RWPE2 (cell line): ENCODE measurements around the gene SUSD2.
A peak's percentile ranks its signal among the peaks of the same experiment; 100 is the strongest.

Experiments used
- ATAC-seq: fragments of 200-7000 bp; cut with Tn5 transposase; 3 replicates; pipeline ENCODE4 v1.9.1; 2021; ENCODE audit warnings: low read depth
- DNase-seq: peaks from one replicate; pipeline ENCODE4 v3.0.0-alpha.2; 2020; ENCODE audit warnings: low spot score
- H3K27ac ChIP-seq: fragments of 450-650 bp; 2 replicates; pipeline ENCODE4 v1.5.1; 2017; ENCODE audit warnings: mild to moderate bottlenecking; ENCODE audit not compliant: poor library complexity, severe bottlenecking
- H3K27me3 ChIP-seq: fragments of 250-450 bp; sonication (Bioruptor Pico); 2 replicates; pipeline ENCODE4 v1.5.1; 2021; ENCODE audit warnings: mild to moderate bottlenecking, moderate library complexity; ENCODE audit not compliant: insufficient read depth, poor library complexity, severe bottlenecking
- H3K36me3 ChIP-seq: fragments of 250-450 bp; sonication (Bioruptor Pico); 2 replicates; pipeline ENCODE4 v1.5.1; 2020; ENCODE audit warnings: low read depth, mild to moderate bottlenecking, moderate library complexity
- H3K4me1 ChIP-seq: fragments of 250-450 bp; sonication (Bioruptor Pico); 2 replicates; pipeline ENCODE4 v1.5.1; 2021; ENCODE audit warnings: mild to moderate bottlenecking, moderate library complexity; ENCODE audit not compliant: insufficient read depth, poor library complexity, severe bottlenecking
- H3K4me3 ChIP-seq: fragments of 250-450 bp; sonication (Bioruptor Pico); 2 replicates; pipeline ENCODE4 v1.5.1; 2021; ENCODE audit warnings: mild to moderate bottlenecking, moderate library complexity; ENCODE audit not compliant: severe bottlenecking
- H3K9me3 ChIP-seq: fragments of 250-450 bp; sonication (Bioruptor Pico); 2 replicates; pipeline ENCODE4 v1.5.1; 2021; ENCODE audit warnings: mild to moderate bottlenecking, moderate library complexity; ENCODE audit not compliant: severe bottlenecking
- TF ChIP-seq, protein P1 (sequence below): fragments of 450-650 bp; IDR thresholded peaks from one replicate; pipeline ENCODE4 v1.5.1; 2017; ENCODE audit warnings: mild to moderate bottlenecking, moderate library complexity; ENCODE audit not compliant: poor library complexity, severe bottlenecking

Gene SUSD2

DNA sequence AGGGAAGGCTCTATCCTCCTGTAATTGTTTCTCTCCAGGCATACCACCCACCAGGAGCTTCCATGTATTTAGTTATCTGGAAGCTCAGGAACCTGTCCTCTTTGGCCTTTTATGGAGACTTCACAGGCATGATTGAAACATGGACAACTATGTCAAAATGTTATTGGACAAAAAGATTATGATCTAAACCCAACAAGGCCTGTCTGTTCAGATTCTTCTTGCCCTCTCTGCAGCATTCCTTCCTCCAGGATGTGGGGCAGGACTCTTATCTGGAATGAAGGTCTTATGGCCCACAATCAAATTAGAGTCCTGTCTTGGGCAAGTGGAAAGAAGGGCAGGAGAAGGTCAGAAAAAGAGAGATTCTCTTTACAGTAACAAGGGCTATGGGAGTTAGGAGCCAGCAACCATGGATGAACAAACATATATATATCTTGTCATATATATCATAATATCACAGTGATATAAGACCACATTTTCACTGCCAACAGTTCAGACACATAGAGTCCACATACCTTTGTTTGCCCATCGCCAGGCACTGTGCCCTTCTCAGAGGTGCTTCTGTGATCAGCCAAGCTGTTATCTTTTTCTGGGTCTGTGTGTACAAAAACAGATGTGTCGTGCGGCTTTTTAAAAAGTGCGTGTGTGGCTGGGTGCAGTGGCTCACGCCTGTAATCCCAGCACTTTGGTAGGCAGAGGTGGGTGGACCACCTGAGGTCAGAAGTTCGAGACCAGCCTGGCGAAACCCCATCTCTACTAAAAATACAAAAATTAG, 42.5 kb upstream of the SUSD2 start:
- TF ChIP-seq, protein P1, sequence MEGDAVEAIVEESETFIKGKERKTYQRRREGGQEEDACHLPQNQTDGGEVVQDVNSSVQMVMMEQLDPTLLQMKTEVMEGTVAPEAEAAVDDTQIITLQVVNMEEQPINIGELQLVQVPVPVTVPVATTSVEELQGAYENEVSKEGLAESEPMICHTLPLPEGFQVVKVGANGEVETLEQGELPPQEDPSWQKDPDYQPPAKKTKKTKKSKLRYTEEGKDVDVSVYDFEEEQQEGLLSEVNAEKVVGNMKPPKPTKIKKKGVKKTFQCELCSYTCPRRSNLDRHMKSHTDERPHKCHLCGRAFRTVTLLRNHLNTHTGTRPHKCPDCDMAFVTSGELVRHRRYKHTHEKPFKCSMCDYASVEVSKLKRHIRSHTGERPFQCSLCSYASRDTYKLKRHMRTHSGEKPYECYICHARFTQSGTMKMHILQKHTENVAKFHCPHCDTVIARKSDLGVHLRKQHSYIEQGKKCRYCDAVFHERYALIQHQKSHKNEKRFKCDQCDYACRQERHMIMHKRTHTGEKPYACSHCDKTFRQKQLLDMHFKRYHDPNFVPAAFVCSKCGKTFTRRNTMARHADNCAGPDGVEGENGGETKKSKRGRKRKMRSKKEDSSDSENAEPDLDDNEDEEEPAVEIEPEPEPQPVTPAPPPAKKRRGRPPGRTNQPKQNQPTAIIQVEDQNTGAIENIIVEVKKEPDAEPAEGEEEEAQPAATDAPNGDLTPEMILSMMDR, result no peak
- no peaks in the 10 kb centered on the region for H3K27me3 ChIP-seq

DNA sequence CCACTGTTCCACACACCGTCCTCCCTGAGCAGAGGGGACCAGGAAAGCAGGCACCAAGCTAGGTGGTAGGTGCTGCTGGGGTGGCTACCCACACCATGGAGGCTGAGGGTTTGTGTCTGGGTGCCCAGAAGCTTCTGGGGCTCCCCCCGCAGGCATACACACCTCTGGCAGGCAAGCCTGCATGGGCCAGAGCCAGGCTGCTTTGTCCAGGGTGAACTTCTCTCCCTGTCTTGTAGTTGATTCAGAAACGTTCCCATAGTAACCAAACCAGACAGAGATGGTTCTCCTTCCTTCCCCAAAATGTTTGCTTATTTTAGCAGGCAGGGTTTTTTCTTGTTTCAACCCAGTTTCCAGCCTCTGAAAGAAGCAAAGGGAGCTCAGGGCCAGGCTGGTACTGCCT, 40.9 kb upstream of the SUSD2 start:
- DNase-seq, result no peak
- ATAC-seq, result no peak
- H3K4me3 ChIP-seq, result no peak overlapping the region
- H3K36me3 ChIP-seq, result peaks cover 9% of the 10 kb centered on the region; the same call in 1 of the 2 replicates
- H3K27ac ChIP-seq, result no peak overlapping the region
- H3K9me3 ChIP-seq, result no peaks in the 10 kb centered on the region
- TF ChIP-seq, protein P1, result no peak
- H3K27me3 ChIP-seq, result no peaks in the 10 kb centered on the region
- H3K4me1 ChIP-seq, result peaks cover 7% of the 10 kb centered on the region

More for the DNA sequence above, 42.5 kb upstream of the SUSD2 start:
- DNase-seq (no peak), ATAC-seq (no peak)
- Histone ChIP-seq H3K9me3 (no peaks in the 10 kb centered on the region), H3K36me3 (peaks cover 13% of the 10 kb centered on the region; the same call in 1 of the 2 replicates), H3K27ac (no peak overlapping the region), H3K4me3 (no peak overlapping the region), H3K4me1 (peaks cover 7% of the 10 kb centered on the region)

DNA sequence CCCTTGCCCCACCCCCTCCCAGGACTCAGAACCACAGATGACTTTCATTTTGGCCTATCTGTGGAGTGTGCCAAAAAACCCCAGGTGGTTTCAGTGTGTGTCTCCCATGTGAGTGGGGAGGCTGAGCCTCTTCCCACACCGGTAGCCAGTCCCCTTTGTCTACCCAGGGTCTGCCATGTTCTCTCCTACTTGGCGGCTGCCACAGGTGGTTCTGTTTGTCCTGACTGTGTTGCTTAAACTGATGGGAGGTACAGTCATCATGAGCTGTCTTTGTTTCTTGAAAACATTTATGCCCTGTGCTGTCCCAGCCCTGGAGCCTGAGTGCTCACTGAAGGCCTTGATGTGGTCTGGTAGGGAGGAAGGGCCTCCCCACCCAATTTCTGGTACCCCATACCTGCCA, 39.7 kb upstream of the SUSD2 start:
- no peaks in the 10 kb centered on the region for H3K9me3 ChIP-seq
- no peaks in the 10 kb centered on the region for H3K27me3 ChIP-seq
- peak overlapping the region; percentile 9 for H3K27ac ChIP-seq
- H3K4me3 ChIP-seq, result no peak overlapping the region
- DNase-seq, result no peak
- TF ChIP-seq, protein P1, result no peak
- H3K36me3 ChIP-seq, result peaks cover 4% of the 10 kb centered on the region; the same call in 1 of the 2 replicates
- H3K4me1 ChIP-seq, result peaks cover 19% of the 10 kb centered on the region
- ATAC-seq, result peak; percentile 76

DNA sequence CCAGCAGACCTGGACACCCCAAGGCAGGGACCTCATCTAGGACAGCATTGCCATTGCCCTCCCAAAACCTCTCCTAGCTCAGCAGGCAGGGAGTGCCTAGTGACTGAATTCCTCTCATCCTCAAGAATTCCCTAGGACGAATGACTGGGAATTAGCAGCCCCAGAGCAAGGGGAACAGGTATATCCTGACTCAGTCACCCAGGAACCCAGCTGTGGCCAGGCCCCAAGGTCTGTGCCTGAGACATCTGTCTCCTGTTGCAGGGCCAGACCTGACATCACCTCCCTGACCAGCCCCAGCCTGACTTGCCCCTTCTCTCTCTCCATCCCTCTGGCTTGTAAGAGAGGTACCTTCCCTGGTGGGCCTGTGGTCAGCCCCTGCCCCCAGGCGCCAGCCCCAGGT, 39.0 kb upstream of the SUSD2 start:
- ATAC-seq (no peak; the same call in 2 of the 3 replicates), DNase-seq (no peak)
- H3K36me3 ChIP-seq, result peaks cover 4% of the 10 kb centered on the region; the same call in 1 of the 2 replicates
- no peak overlapping the region for H3K4me3 ChIP-seq
- TF ChIP-seq, protein P1, result no peak
- no peaks in the 10 kb centered on the region for H3K27me3 ChIP-seq
- no peaks in the 10 kb centered on the region for H3K9me3 ChIP-seq
- peaks cover 23% of the 10 kb centered on the region for H3K4me1 ChIP-seq
- peak overlapping the region; percentile 9 for H3K27ac ChIP-seq

DNA sequence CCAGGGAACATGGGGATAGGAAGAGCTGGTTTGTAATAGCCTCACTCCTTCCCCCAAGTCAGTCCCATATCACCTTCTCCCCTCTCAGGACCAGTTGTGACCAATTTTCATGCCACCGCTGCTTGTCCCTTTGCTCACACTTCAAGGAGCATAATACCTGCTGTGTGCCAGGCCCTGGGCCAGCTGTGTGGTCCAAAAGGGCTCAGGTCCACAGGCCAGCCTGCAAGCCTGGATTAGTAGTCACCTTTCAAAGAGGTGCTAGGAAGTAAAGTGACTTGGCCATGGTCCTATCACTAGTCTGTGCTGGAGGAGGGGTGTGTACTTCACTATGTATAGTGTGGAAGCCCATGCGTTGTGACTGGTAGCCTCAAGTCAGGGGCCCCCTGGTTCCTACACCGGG, 38.5 kb upstream of the SUSD2 start:
- Histone ChIP-seq H3K4me1 (peaks cover 23% of the 10 kb centered on the region), H3K9me3 (no peaks in the 10 kb centered on the region), H3K27ac (no peak overlapping the region), H3K36me3 (peaks cover 7% of the 10 kb centered on the region; the same call in 1 of the 2 replicates), H3K4me3 (no peak overlapping the region), H3K27me3 (no peaks in the 10 kb centered on the region)
- TF ChIP-seq, protein P1, result no peak
- ATAC-seq (no peak), DNase-seq (no peak)
